Lower lobe of right lung (tissue), 2 donors: ENCODE measurements around the gene TBC1D4. TPM values are rescaled to one million over a fixed set of nuclear protein-coding genes. Genes with fewer than 3 reads are reported as not detected.

Source experiments
- ATAC-seq, 2 donors: fragments of 200-7000 bp; cut with Tn5 transposase; one replicate each; pipeline ENCODE4 v1.9.1; 2020 to 2022; ENCODE audit warnings: mild to moderate bottlenecking in 2 of 2, moderate library complexity in 2 of 2
- DNase-seq: peaks from one replicate; pipeline ENCODE4 v3.0.0-alpha.2; 2020
- H3K27ac ChIP-seq: fragments of 200-600 bp; one replicate; pipeline ENCODE4 v1.8.0; 2022
- H3K27me3 ChIP-seq: fragments of 200-600 bp; one replicate; pipeline ENCODE4 v1.8.0; 2022; ENCODE audit warnings: low read depth
- H3K36me3 ChIP-seq: fragments of 200-600 bp; one replicate; pipeline ENCODE4 v1.8.0; 2022; ENCODE audit warnings: mild to moderate bottlenecking
- H3K4me1 ChIP-seq: fragments of 200-600 bp; one replicate; pipeline ENCODE4 v1.8.0; 2022
- H3K4me3 ChIP-seq: fragments of 200-600 bp; one replicate; pipeline ENCODE4 v1.8.0; 2022; ENCODE audit warnings: mild to moderate bottlenecking
- H3K9me3 ChIP-seq: fragments of 200-600 bp; one replicate; pipeline ENCODE4 v1.8.0; 2022
- intact Hi-C: fragments of 100-400 bp; cut with DNase I; formaldehyde crosslinking; loops from one replicate; pipeline ENCODE4 v1.11.0; 2022
- total RNA-seq: library from RNA; stranded (reverse); fragmentation: NEBNext Ultra II Directional; extraction: Animal tissue kit (Norgen Biotek cat#: 25700); gene quantifications from one replicate; pipeline ENCODE4 v1.2.1, GENCODE V29; 2021
- TF ChIP-seq, protein P1 (sequence below): fragments of 200-600 bp; IDR thresholded peaks from one replicate; pipeline ENCODE4 v1.8.0; 2022; ENCODE audit warnings: antibody characterized with exemption, mild to moderate bottlenecking
- donor health status: DM: no; HTN: yes; CAD: no; lungs with severe emphysema.

Gene TBC1D4
- total RNA-seq, 1 donor from 2014 or later: 30.4 TPM

DNA sequence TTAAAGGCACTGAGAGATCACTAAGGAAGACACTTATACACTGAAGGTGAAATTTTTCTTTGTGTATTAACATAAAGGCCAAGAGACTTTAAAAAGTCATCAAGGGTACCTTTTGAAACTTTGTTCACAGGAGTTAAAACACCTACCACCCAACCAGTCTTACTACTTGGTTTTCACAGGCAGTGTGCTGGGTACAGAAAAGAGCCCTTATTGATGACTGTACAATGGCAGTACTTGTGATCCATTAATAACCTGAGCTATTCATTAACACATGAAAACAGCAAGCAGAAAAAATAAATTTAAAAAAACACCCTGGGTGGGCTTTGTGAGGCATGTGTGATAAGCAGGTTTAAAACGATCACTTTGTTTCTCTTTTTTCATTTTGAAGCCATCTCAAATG, 148.9 kb downstream of the TBC1D4 start:
- DNase-seq: no peak
- Histone ChIP-seq H3K27me3 (no peaks in the 10 kb centered on the region), H3K4me3 (no peak overlapping the region), H3K27ac (no peak overlapping the region), H3K36me3 (peaks cover 15% of the 10 kb centered on the region), H3K4me1 (no peaks in the 10 kb centered on the region), H3K9me3 (no peaks in the 10 kb centered on the region)
- peak in 1 of 2 donors; percentile 46 for ATAC-seq
- intact Hi-C loops: no loop called here
- TF ChIP-seq, protein P1, sequence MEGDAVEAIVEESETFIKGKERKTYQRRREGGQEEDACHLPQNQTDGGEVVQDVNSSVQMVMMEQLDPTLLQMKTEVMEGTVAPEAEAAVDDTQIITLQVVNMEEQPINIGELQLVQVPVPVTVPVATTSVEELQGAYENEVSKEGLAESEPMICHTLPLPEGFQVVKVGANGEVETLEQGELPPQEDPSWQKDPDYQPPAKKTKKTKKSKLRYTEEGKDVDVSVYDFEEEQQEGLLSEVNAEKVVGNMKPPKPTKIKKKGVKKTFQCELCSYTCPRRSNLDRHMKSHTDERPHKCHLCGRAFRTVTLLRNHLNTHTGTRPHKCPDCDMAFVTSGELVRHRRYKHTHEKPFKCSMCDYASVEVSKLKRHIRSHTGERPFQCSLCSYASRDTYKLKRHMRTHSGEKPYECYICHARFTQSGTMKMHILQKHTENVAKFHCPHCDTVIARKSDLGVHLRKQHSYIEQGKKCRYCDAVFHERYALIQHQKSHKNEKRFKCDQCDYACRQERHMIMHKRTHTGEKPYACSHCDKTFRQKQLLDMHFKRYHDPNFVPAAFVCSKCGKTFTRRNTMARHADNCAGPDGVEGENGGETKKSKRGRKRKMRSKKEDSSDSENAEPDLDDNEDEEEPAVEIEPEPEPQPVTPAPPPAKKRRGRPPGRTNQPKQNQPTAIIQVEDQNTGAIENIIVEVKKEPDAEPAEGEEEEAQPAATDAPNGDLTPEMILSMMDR: no peak

DNA sequence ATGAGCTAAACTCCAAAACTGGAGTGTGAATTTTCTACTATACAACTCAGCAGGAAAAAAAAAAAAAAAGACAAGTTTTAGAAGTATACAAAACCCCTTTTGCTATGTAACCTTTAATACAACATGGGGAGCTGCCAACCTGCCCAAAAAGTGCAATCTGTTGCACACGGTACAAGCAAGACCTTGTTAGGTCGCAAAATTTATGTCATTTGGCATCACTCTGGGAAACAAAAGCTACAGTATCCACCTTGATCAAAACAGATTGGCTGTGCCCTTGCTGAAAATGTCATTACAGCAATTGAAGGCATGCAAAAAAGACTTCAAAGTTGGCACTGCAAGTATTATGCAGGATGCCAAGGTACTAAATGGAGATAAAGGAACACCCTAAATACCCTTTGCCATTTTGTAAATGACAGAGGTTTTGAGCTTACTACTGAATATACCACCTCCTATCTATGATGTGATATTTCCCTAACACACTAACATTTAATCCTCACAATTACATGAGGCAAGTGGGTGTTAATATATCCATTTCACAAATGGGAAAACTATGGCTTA, 150.1 kb downstream of the TBC1D4 start:
- H3K4me3 ChIP-seq: no peak overlapping the region
- H3K36me3 ChIP-seq: peaks cover 15% of the 10 kb centered on the region
- H3K27ac ChIP-seq: no peak overlapping the region
- intact Hi-C loops: no loop called here
- DNase-seq: no peak
- TF ChIP-seq, protein P1: no peak
- no peak for ATAC-seq
- H3K27me3 ChIP-seq: no peaks in the 10 kb centered on the region
- no peaks in the 10 kb centered on the region for H3K9me3 ChIP-seq
- H3K4me1 ChIP-seq: peaks cover 6% of the 10 kb centered on the region

DNA sequence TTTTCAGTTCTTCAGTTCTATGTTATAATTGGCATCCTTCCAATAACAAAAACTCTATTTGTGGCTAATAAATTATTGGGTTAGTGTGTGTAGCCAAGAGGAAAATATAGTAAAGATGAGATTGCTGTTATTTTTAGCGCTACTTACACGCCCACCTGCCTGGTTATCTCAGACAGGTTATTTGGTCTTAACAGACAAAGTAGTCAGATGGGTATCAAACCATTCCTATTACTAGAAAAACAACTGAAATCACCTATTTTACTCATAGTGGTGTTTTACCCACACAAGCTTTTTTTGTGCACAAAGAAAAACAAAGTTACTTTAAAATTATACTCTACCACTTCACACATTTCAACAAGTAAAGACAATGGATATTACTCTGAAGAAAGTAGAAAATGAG, 151.2 kb downstream of the TBC1D4 start:
- DNase-seq (no peak), ATAC-seq (no peak)
- intact Hi-C loops: no loop called here
- H3K9me3 ChIP-seq: no peaks in the 10 kb centered on the region
- no peaks in the 10 kb centered on the region for H3K27me3 ChIP-seq
- peaks cover 14% of the 10 kb centered on the region for H3K4me1 ChIP-seq
- TF ChIP-seq, protein P1: no peak
- H3K27ac ChIP-seq: no peak overlapping the region
- peaks cover 11% of the 10 kb centered on the region for H3K36me3 ChIP-seq
- no peak overlapping the region for H3K4me3 ChIP-seq

DNA sequence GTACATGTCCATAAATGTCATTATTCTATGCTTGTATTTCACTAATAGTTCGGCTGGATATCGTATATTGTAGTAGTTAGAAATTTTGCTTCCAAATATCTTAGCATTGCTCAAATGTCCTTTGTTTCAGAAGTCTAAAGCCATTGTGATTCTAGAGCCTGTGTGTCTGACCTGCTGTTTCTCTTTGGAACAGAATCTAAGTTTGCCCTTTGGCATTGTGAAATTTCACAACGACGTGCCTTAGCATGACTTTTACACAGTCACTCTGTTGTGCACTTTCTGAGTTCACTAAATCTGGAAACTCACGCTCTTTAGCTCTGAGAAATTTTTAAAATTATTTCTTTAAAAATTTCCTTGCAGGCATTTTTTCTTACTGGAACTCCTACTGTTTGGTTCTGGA, 152.2 kb downstream of the TBC1D4 start:
- Histone ChIP-seq H3K4me1 (peaks cover 14% of the 10 kb centered on the region), H3K36me3 (peaks cover 5% of the 10 kb centered on the region), H3K9me3 (no peaks in the 10 kb centered on the region), H3K27ac (peak overlapping the region; percentile 3), H3K27me3 (no peaks in the 10 kb centered on the region), H3K4me3 (no peak overlapping the region)
- intact Hi-C loops: no loop called here
- ATAC-seq (peak in 1 of 2 donors; percentile 50), DNase-seq (no peak)
- TF ChIP-seq, protein P1: no peak

DNA sequence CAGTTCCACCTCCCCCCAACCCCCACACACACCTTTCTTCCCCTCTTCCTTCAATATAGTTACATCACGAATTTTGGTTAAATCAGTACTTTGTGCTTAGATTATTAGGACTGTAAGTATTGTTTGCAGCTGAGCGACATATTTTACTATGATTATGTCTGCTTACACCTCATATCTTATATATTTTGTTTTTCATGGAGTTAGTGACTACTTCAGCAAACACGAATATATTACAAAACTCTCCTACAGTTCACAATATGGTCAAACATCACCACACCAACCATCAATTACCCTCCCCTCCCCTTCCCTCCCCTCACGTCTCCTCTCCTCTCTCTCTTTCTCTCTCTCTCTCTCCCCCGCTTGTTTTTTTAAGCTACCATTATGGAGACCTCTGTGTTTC, 152.9 kb downstream of the TBC1D4 start:
- no peak overlapping the region for H3K4me3 ChIP-seq
- no peaks in the 10 kb centered on the region for H3K9me3 ChIP-seq
- TF ChIP-seq, protein P1: no peak
- DNase-seq (no peak), ATAC-seq (no peak)
- peak overlapping the region; percentile 3 for H3K27ac ChIP-seq
- peaks cover 14% of the 10 kb centered on the region for H3K4me1 ChIP-seq
- intact Hi-C loops: no loop called here
- no peaks in the 10 kb centered on the region for H3K27me3 ChIP-seq
- H3K36me3 ChIP-seq: peaks cover 5% of the 10 kb centered on the region
